T-helper 2 cell treated with Interferon-gamma antibody and Interleukin-4, amounts not matched to agents 100 ng/mL and 5 ng/mL, for 36 hours (primary cell): ENCODE results near the gene SAFB2. TPM values are rescaled to one million over a fixed set of nuclear protein-coding genes. Genes with fewer than 3 reads are reported as not detected.
"Not testable (repeated sequence)": the region's sequence is repeated elsewhere in the genome, so short reads cannot be mapped to it uniquely, and the experiment has no call there.

Source experiments
- intact Hi-C: fragments of 100-400 bp; cut with micrococcal nuclease; formaldehyde crosslinking; loops from one replicate; pipeline ENCODE4 v1.15.1; 2023
- total RNA-seq: library from RNA; stranded (reverse); gene quantifications from 2 replicates; pipeline ENCODE4 v1.2.3, GENCODE V29; 2022

The SAFB2 gene
- total RNA-seq, 1 donor from 2014 or later, result 108 TPM

DNA sequence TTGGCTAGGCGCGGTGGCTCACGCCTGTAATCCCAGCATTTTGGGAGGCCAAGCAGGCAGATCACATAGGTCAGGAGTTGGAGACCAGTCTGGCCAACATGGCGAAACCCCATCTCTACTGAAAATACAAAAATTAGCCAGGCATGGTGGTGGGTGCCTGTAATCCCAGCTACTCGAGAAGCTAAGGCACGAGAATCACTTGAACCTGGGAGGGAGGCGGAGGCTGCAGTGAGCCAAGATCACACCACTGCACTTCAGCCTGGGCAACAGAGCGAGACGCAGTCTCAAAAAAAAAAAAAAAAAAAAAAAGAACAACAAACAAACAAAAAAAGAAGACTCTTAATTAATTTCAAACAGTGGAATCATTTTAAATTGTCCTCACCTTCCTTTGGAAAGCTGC, 13.8 kb downstream of the SAFB2 start:
- intact Hi-C loops, result not testable (repeated sequence)

GRCh38 chr19:5608291-5608690, 14.3 kb downstream of the SAFB2 start:
- intact Hi-C loops, result no loop called here

DNA sequence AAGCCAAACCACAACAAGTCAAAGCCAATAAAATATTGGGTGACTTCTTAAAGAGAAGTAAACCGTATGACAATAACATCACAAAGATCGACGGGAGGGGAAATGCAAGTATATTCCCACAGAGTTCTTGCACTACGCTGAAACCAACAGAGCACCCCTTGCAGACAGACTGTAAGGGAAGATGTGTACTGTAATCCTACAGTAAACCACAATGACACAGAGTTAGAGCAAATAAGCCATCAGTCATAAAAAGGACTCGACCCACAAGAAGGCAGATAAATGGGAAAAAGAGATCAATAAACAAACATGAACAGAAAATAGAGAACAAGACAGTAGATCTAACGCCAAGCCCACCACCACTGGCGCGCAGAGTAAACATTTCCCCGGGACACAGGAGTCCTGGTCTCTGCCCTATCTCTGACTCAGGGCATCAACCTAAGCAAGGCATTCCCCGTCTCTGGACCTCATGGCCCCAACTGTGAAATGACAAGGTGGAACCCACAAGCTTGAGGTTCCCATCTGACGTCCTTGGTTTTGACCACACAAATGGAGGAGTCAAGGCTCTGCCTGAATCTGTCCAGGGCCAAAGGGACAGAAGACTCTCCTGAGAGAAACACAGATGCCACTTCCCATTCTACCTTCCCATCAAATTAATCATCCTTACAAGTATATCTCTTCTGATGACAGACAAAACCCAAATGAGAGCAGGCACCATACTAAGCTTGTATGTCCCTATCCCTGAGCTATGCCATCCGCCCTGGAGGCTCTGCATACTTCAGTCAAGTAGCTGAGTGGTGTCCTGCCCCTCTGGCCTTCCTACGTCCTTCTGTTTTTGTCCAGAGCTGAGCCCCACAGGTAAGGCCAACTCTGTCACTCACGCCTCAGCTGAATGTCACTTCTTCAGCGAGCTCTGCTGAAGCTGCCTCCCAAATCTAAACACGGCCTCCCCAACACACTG, 15.0 kb downstream of the SAFB2 start:
- intact Hi-C loops, result no loop called here

- intact Hi-C loops, result no loop called here
These were observed 17.2 kb downstream of the SAFB2 start for GRCh38 chr19:5605362-5605761.

GRCh38 chr19:5603626-5604025, 18.9 kb downstream of the SAFB2 start:
- intact Hi-C loops, result no loop called here

DNA sequence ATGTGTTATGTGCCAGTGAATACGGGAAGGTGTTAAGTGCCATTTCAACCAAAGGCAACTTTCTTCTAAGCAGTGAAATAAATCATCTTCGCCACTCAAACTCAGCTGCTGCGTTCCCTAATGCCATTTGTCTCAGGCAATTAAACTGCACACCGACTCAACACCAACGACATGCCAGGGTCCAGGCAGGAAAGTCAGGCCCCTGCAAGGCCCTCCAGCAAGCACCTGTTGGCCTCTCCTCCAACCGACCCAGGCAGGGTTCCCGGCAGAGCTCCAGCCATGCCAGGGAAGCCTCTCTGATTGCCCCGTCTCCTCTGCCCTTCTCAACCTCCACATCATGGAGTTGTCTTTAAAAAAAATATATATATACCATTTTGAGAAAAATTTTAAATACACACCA, 21.8 kb downstream of the SAFB2 start:
- intact Hi-C loops, result no loop called here

- intact Hi-C loops, result no loop called here
These were observed 26.8 kb downstream of the SAFB2 start for GRCh38 chr19:5595745-5596144.

- intact Hi-C loops, result no loop called here
These were observed 27.4 kb downstream of the SAFB2 start for GRCh38 chr19:5595129-5595528.

GRCh38 chr19:5594521-5594950, 28.0 kb downstream of the SAFB2 start:
- intact Hi-C loops, result no loop called here

GRCh38 chr19:5593343-5594255, 29.0 kb downstream of the SAFB2 start:
- intact Hi-C loops, result no loop called here

- intact Hi-C loops, result no loop called here
These were observed 29.8 kb downstream of the SAFB2 start for GRCh38 chr19:5592531-5593342.

DNA sequence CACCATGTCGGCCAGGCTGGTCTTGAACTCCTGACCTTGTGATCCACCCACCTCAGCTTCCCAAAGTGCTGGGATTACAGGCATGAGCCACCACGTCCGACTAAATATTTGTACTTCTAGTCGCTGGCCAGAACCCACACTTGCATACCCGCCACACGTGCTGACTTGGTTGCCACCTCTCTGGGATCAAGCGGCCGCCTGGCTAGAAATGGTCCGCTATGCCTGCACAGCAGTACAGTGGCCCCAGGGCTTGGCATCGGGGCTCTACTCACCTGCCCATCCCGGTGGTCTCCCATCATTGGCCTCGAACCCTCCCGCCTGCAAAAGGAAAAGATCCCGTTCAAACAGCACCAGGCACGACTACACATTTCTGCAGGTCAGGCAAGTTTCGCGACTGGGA, 31.1 kb downstream of the SAFB2 start:
- intact Hi-C loops, result no loop called here

DNA sequence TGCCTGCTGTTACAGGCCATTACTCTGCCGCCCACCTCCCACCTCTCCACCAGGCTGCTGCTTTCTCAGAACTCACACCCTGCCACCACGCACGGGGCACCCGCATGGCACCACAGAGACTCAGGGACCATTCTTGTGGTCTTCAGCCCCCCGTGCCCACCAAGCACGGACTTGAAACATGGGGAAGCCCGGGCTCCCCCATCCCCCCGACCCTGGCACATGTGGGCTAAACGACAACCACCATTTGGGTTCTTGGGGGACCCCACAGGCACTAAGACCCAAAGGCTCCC, 31.8 kb downstream of the SAFB2 start:
- intact Hi-C loops, result no loop called here

- intact Hi-C loops, result no loop called here
These were observed 32.3 kb downstream of the SAFB2 start for GRCh38 chr19:5590151-5590864.

DNA sequence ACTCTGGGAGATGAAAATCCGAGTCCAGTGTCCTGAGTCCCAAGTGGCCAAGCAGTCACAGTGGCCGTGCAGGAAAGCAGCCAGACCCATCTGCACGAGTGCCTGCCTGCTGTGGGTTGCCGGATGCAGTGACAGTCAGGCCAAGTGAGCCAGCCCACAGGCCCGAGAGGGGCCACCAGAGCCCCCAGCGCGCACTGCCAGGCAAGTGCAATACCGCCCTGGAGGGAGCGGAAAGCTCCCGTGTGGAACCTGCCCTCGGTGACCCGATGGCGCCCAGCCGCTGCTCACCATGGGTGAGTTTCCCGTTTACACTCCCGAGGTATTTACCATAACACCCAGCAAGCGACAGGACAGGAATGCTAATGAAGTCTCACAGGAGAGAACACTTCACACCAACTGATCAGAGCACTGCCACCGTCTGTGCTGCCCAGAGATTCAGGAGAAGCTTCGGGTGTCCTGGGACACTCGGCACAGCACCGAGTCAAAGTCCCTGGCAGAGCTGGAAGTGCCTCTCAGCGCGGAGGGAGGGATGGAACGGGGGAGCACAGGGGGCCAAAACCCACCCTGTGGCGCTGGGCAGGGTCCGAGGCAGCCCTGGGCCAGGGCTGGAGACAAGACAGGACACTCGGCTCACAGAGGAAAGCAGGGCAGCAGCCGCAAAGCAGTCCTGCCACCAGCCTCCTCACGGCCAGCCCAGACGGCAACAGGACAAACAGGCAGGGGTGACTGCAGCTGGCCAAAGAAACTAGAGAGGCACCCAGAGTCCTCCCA, 33.5 kb downstream of the SAFB2 start:
- intact Hi-C loops, result no loop called here

- intact Hi-C loops, result no loop called here
These were observed 34.1 kb downstream of the SAFB2 start for GRCh38 chr19:5588441-5588840.

GRCh38 chr19:5587661-5588060, 34.9 kb downstream of the SAFB2 start:
- intact Hi-C loops, result no loop called here

GRCh38 chr19:5587071-5587455, 35.5 kb downstream of the SAFB2 start:
- intact Hi-C loops, result no loop called here

DNA sequence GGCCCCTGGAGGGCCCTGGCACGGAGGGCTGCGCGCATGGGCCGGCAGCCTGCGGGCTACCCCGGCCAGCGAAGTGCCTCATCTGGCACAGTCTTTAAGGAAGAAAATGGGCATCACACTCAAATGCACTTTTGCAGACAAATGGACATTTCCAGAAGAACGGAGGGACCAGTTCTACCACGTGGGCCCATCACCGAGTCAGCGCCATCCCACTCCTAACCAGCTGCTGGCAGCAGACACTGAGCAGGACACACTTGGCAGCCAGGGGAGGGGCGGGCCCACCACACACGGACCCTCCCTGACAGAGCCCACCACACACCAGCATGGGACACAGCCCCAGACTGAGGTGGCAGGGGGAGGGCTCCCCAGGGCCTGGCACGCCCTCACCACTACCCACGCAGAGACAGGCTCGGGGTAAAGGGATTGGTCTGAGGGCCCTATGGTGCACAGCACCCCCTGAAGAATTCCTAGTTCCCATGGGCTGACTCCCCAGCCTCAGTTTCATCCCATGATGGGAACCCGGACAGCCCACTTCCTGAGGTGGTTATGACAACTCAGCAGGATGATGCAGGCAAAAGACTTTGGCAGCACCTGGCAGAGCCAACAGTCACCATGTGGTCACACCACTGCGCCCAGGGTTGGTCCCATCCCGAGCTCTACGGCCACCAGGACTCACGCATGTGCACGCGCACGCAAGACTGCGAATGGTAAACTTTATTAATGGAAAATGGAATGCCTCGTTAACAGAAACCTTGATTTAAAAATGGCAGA, 36.1 kb downstream of the SAFB2 start:
- intact Hi-C loops, result no loop called here
